ENCODE measurements around the gene MROH2A.
"Not testable (repeated sequence)": the region's sequence is repeated elsewhere in the genome, so short reads cannot be mapped to it uniquely, and the experiment has no call there.

MROH2A gene

GRCh38 chr2:233871432-233871831 is 93.3 kb downstream of the MROH2A start:
- no peak overlapping the region for H3K4me3 ChIP-seq (ENCODE audit: low read depth, low read length)
- TF ChIP-seq CTCF (conservative IDR thresholded peaks at IDR 0.05; ENCODE audit: low read depth, low read length) = no peak
- no peak for DNase-seq (ENCODE audit: low read depth)

GRCh38 chr2:233872125-233872524 is 94.0 kb downstream of the MROH2A start:
- not testable (repeated sequence) for DNase-seq (ENCODE audit: low read depth); H3K4me3 ChIP-seq (ENCODE audit: low read depth, low read length)

- TF ChIP-seq CTCF (conservative IDR thresholded peaks at IDR 0.05; ENCODE audit: low read depth, low read length) = no peak
- peak; percentile 4 for DNase-seq (ENCODE audit: low read depth)
- no peak overlapping the region for H3K4me3 ChIP-seq (ENCODE audit: low read depth, low read length)
Observed at GRCh38 chr2:233882353-233882752, 104.2 kb downstream of the MROH2A start.

Measured in choroid plexus epithelial cell (primary cell).